DOHH2 (cell line): Measurements from ENCODE around the gene SMIM5.

Source experiments
- H3F3A ChIP-seq: fragments of 200-600 bp; sonication (generic), shearing (Covaris generic); 2 replicates; pipeline ENCODE4 v1.6.0; 2016; ENCODE audit warnings: antibody characterized with exemption, mild to moderate bottlenecking; ENCODE audit not compliant: control insufficient read depth, insufficient read depth
- H3K27ac ChIP-seq: fragments of 200-600 bp; sonication (generic); 2 replicates; pipeline ENCODE4 v1.5.1; 2014; ENCODE audit warnings: low read depth, mild to moderate bottlenecking, low read length, moderate library complexity
- H3K27me3 ChIP-seq: fragments of 200-600 bp; sonication (generic); 2 replicates; pipeline ENCODE4 v1.6.1; 2014; ENCODE audit warnings: mild to moderate bottlenecking, low read length, mixed read lengths; ENCODE audit not compliant: control insufficient read depth
- H3K36me3 ChIP-seq: fragments of 200-600 bp; sonication (generic); 2 replicates; pipeline ENCODE4 v1.6.1; 2014; ENCODE audit warnings: mild to moderate bottlenecking, low read length, moderate library complexity, mixed read lengths; ENCODE audit not compliant: control insufficient read depth
- H3K4me1 ChIP-seq: fragments of 200-600 bp; sonication (generic); 2 replicates; pipeline ENCODE4 v1.6.1; 2014; ENCODE audit warnings: mild to moderate bottlenecking, low read length, mixed read lengths; ENCODE audit not compliant: control insufficient read depth
- H3K4me2 ChIP-seq: fragments of 200-600 bp; sonication (generic); 2 replicates; pipeline ENCODE4 v1.6.0; 2014; ENCODE audit warnings: mild to moderate bottlenecking, low read length, moderate library complexity
- H3K4me3 ChIP-seq: fragments of 200-600 bp; sonication (generic); 2 replicates; pipeline ENCODE4 v1.5.1; 2014; ENCODE audit warnings: mild to moderate bottlenecking, low read length, mixed read lengths
- H3K79me2 ChIP-seq: fragments of 200-600 bp; sonication (generic); 2 replicates; pipeline ENCODE4 v1.6.1; 2014; ENCODE audit warnings: mild to moderate bottlenecking, low read length, mixed read lengths; ENCODE audit not compliant: control insufficient read depth
- H3K9me2 ChIP-seq: fragments of 200-600 bp; sonication (generic); replicated peaks from 2 replicates; pipeline ENCODE4 v1.6.1; 2014; ENCODE audit warnings: mild to moderate bottlenecking, low read length, mixed read lengths; ENCODE audit not compliant: control insufficient read depth
- H3K9me3 ChIP-seq: fragments of 200-600 bp; sonication (generic); 2 replicates; pipeline ENCODE4 v1.6.1; 2014; ENCODE audit warnings: antibody characterized with exemption, low read length, mixed read lengths; ENCODE audit not compliant: control insufficient read depth, insufficient read depth
- H4K20me1 ChIP-seq: fragments of 200-600 bp; sonication (generic); 2 replicates; pipeline ENCODE4 v1.6.0; 2014; ENCODE audit warnings: low read depth, mild to moderate bottlenecking, antibody characterized with exemption, low read length, moderate library complexity; ENCODE audit not compliant: control insufficient read depth, insufficient read depth
- EZH2phosphoT487 ChIP-seq: fragments of 200-600 bp; sonication (generic); IDR thresholded peaks from 2 replicates; pipeline ENCODE4 v1.6.1; 2017; ENCODE audit warnings: borderline replicate concordance, mild to moderate bottlenecking, antibody characterized with exemption, low read length, moderate library complexity, mixed read lengths
- TF ChIP-seq, protein P1 (sequence below): fragments of 200-600 bp; sonication (generic); IDR thresholded peaks from one replicate; pipeline ENCODE4 v1.5.1; 2014; ENCODE audit warnings: antibody characterized with exemption, mild to moderate bottlenecking, low read depth, low read length; ENCODE audit not compliant: poor library complexity, severe bottlenecking

The SMIM5 gene

DNA sequence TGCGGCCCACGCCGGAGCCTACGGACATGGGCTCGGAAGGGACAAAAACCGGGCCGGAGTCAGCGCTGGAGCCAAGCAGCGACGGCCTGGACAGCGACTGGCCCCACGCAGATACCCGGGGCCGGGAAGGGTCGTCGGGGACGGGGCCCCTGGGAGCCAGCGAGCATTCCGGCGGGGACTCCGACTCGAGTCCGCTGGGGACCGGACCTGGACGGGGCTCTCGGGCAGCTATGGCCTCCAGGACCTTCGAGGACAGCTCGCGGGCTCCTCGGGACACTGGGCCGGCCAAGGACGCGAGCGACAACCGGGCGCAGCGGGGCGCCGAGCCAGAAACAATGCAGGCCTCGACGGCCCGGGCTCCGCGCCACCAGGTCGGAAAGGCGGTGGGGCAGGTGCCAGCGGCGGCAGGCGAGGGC lies 44.6 kb upstream of the SMIM5 start:
- Histone ChIP-seq H3K4me2 (peak overlapping the region; percentile 54), H3K27ac (no peak overlapping the region), H3F3A (no peaks in the 10 kb centered on the region), H3K9me2 (no peaks in the 10 kb centered on the region), H3K36me3 (no peaks in the 10 kb centered on the region), H3K9me3 (no peaks in the 10 kb centered on the region), H3K79me2 (no peaks in the 10 kb centered on the region), H4K20me1 (no peaks in the 10 kb centered on the region), H3K4me3 (peak overlapping the region; percentile 35), H3K27me3 (peaks cover 63% of the 10 kb centered on the region), H3K4me1 (peaks cover 34% of the 10 kb centered on the region)
- TF ChIP-seq, protein P1, sequence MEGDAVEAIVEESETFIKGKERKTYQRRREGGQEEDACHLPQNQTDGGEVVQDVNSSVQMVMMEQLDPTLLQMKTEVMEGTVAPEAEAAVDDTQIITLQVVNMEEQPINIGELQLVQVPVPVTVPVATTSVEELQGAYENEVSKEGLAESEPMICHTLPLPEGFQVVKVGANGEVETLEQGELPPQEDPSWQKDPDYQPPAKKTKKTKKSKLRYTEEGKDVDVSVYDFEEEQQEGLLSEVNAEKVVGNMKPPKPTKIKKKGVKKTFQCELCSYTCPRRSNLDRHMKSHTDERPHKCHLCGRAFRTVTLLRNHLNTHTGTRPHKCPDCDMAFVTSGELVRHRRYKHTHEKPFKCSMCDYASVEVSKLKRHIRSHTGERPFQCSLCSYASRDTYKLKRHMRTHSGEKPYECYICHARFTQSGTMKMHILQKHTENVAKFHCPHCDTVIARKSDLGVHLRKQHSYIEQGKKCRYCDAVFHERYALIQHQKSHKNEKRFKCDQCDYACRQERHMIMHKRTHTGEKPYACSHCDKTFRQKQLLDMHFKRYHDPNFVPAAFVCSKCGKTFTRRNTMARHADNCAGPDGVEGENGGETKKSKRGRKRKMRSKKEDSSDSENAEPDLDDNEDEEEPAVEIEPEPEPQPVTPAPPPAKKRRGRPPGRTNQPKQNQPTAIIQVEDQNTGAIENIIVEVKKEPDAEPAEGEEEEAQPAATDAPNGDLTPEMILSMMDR, result no peak
- TF ChIP-seq EZH2phosphoT487, result no peak

DNA sequence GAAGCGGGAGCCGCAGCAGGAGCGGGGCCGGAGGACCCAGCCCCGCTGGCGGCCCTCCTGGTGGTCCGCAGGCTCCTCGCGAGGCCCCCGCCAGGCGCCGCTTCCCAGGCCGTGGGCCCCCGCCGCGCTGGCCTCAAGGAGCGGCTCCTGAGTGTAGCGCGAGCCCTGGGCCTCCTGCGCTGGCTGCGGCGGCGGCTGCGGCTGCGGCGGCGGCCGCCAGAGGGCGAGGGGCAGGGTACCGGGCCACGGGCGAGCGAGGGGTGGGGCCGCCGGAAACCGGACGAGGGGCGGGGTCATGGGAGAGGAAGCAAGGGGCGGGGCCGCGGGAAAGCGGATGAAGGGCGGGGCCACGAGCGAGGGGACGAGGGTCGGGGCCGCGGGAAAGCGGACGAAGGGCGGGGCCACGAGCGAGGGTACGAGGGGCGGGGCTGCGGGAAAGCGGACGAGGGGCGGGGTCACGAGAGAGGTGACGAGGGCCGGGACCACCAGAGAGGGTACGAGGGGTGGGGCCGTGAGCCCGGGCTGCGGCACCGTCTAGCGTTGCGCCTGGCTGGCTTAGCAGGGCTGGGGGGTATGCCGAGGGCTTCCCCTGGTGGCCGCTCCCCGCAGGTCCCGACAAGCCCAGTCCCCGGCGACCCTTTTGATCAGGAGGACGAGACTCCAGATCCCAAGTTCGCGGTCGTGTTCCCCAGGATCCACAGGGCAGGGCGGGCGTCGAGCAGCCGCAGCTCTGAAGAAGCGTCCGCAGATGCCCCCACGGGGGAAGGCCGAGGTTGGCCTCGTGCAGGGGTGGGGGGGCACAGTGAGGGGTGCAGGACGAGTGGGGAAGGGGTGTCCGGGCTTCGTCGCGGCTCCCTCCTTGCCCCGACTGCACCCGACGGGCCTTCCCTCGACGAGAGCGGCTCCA lies 44.0 kb upstream of the SMIM5 start:
- no peaks in the 10 kb centered on the region for H3K9me2 ChIP-seq
- no peaks in the 10 kb centered on the region for H3K36me3 ChIP-seq
- H3K27me3 ChIP-seq, result peaks cover 62% of the 10 kb centered on the region
- peaks cover 30% of the 10 kb centered on the region for H3K4me1 ChIP-seq
- no peaks in the 10 kb centered on the region for H3K79me2 ChIP-seq
- H3K4me2 ChIP-seq, result peak overlapping the region; percentile 80
- H3K9me3 ChIP-seq, result no peaks in the 10 kb centered on the region
- no peaks in the 10 kb centered on the region for H3F3A ChIP-seq
- H3K27ac ChIP-seq, result no peak overlapping the region
- H4K20me1 ChIP-seq, result no peaks in the 10 kb centered on the region
- TF ChIP-seq EZH2phosphoT487, result no peak
- TF ChIP-seq, protein P1, result peak; percentile 65
- H3K4me3 ChIP-seq, result peak overlapping the region; percentile 72

DNA sequence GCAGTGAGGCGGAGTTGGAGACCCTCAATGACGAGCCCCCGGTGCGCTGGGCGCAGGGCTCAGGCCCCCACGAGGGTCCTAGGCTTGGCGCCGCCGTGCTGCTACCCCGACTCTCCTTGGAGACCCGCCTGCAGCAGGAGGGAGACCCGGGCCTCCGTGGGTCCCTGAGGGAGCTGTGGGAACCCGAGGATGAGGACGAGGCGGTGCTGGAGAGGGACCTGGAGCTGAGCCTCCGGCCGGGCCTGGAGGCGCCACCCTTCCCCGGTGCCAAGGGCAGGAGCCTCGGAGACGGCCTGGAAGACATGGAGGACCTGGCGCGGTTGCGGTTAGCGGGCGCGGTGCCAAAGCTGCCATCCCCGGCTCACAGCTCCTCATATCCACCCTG lies 43.3 kb upstream of the SMIM5 start:
- Histone ChIP-seq H3K79me2 (no peaks in the 10 kb centered on the region), H3K27ac (no peak overlapping the region), H3K36me3 (no peaks in the 10 kb centered on the region), H3K4me2 (peak overlapping the region; percentile 80; the same call in 1 of the 2 replicates), H4K20me1 (no peaks in the 10 kb centered on the region), H3K4me1 (peaks cover 23% of the 10 kb centered on the region), H3K9me2 (no peaks in the 10 kb centered on the region), H3K4me3 (no peak overlapping the region), H3F3A (no peaks in the 10 kb centered on the region), H3K27me3 (peaks cover 57% of the 10 kb centered on the region), H3K9me3 (no peaks in the 10 kb centered on the region)
- TF ChIP-seq, protein P1, result no peak
- TF ChIP-seq EZH2phosphoT487, result no peak
